Forelimb muscle (tissue), 1 donor: ENCODE results near the gene FBXO41. TPM values are rescaled to one million over a fixed set of nuclear protein-coding genes. Genes with fewer than 3 reads are reported as not detected.

Experiments used
- DNase-seq: peaks from one replicate; pipeline ENCODE4 v3.0.0-alpha.2; 2013; ENCODE audit warnings: low read depth
- polyA plus RNA-seq: library from polyadenylated mRNA; unstranded; fragments of 120-200 nt; gene quantifications from one replicate; pipeline ENCODE4 v1.2.1, GENCODE V29; 2013; ENCODE audit not compliant: insufficient read length

The FBXO41 gene
- polyA plus RNA-seq, 1 donor = 0.18 TPM

DNA sequence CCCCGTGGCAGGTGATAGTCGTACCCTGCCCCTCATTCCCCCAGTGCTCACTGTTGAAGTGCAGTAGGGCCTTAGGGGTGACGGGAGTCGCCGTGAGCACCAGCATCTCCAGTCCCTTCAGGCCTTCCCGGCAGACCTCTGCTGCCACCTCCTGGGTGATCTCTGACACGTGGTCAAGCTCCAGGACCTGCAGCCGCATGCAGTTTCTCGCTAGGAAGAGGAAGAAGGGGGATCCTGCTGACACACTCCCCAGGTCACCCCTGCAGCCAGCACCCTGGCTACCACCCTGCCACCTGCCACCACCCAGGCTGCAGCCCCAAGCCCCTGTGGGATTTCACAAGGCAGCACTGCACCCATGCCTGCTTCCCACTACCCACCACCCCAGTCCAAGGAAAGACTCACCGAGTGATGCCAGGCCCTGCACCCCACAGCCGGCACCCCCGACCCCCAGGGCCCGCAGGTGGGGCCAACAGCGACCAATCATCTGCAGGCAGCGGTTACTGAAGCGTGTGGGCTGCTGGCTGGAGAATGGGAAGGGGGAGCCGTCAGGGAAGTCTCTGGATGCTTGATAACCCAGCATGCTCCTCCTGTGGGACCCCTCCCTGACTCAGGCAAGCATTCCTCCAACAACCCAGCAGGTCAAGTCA is 23.8 kb downstream of the FBXO41 start:
- no peak for DNase-seq

DNA sequence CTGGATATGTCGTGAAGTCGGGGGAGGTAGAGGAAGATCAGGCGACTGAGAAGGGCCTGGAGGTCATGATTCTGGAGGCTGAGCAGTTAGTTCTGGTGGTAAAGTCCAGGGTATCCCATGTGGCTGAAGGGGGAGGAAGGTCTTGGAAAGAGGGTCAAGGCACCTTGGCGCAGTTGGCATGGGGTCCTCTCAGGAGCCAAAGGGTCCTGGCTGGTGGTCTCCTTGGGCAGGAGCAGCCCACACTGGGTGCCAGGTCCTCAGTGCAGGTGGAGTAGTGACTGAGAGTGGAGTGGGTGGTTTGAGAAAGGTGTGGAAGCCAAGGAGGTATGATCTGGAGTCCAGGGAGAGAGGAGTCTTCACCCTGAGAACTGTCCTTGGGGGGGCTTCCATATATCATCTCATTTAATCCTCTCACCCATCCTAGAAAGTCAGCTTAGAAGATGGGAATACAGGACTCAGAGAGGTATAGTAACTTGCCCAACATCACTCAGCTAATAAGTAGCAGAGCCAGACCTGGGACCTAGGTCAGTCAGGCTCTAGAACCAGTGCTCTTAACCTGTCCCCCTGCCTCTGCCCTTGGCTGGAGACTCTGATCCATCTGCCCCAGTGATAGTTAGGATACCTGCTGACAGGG is 24.5 kb downstream of the FBXO41 start:
- no peak for DNase-seq

DNA sequence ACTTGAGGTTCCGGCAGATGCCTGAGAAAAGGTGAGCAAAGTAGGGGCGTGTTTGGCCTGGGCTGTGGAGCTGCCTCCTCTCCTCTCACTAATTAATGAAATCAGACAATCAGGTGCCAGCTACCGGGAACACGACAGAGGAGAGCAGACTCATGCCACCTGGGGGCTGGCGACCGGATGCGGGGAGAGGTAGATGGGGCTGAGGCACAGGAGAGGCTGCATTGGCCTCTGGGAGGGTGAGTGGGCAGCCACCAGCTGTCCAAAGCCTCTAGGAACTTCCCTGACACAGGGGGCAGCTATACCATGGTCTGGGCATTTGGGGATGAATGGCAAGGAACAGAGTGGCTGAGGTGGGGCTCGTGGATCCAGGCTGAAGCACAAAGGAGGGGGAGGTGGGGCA is 25.0 kb downstream of the FBXO41 start:
- no peak for DNase-seq

DNA sequence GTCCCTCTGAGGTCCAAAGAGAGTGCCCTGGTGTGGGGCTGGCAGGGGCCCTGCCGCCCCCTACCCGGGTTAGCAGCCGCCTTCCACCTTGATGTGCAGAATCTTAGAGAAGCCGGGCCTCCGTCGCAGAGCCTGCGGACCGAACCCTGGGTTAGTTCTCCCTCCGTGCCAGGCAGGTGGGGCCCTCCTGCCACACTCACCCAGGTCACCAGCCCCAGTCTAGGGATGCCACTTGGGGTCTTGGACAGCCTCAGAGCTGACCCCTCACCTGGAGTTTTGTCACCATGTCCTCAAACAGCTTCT is 25.4 kb downstream of the FBXO41 start:
- DNase-seq = no peak

DNA sequence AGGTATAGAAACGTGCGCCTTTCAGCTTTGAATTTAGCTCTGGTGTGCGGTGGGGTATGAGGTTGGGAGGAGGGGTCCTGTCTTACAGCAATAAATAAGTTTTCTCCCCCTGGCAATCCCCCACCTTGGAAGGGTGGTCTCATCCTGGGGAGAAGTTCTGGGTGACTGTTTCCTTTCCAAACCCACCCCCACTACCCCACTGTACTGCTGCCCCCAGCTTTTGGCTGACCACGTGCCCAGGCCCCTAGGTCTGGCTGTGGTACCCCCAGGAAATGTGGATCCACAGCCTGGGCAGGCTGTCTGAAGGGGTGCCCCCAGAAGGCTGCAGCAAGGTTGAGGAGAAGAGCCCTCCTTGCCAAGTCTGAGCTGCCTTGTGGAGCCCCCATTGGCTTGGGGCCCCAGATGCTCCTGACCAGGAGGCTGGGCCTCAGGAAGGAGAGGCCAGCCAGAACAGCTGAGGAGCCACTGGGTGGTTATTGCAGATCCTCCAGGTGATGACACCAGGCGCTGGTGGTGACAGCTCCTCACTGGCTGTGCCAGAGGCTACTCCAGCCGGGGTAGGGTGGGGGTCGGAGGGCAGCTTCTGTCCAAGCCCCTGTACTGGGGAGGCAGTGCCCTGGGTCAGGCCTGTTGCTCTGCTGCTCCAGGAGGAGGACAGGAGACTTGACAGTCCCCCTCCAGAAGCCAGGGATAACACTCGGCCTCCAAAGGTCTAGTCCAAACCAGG is 25.9 kb downstream of the FBXO41 start:
- no peak for DNase-seq

DNA sequence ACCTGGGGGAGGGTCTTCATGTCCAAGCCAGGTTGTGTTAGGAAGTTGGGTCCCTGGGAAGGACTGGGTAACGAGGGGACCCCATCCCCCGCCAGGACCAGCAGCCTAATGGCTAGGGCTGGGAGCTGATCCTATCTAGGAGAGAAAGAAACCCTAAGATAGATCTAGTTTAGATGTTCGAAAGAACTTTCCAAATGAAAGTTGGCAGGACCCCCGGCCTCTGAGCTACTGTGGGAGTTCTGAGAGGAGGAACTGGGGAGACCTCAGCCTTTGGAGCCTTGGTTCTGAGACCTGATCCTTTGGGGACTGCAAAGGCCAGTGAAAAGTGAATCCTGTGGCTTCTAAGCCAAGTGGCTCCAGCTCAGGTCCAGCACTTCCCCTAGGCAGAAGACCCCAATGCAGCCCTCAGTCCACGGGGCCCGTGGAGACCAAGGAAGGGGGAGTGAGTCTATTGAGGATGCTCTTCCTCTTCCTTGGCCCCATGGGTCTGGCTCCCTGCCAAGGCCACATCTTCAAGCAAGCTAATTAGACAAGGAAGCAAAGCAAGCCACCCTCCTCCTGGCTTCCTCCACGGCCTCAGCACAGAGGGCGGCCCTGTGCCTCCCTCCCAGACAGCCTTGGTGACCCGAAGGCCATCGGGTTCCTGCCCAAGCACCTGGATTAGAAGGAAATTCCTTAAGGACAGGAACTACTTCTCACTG is 26.7 kb downstream of the FBXO41 start:
- no peak for DNase-seq

DNA sequence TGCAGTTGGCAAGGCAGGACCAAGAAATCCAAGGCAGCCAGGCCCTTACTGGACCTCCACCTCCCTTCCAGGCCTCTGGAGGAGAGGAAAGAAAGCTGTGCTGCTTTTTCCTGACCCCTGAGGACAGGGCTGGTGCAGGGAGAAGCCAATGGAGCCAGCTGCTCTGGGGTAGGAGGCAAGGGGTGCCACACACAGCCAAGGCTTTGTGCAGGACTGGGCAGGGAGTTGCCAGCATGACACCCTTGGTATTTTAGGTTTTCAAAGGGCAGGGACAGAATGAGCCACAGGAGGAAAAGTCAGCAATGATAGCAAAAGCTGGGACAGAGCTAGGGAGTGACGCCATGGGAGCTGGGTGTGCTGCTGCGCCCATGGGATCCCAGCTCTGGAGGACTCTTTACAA is 27.3 kb downstream of the FBXO41 start:
- no peak for DNase-seq

DNA sequence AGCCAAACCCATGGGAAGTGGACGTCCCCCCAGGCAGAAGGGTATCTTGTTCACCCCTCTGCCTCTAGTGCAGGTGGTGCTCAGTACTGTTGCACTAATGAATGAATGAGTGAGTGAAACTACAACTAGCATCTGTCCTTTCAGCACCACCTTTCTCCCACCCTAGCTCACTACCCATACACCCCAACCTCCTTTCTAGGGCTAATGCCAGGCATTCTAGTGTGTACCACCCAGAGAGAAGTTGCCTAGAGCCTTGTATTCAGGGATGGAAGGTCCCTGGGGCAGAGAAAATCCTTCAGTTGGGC is 27.7 kb downstream of the FBXO41 start:
- no peak for DNase-seq

DNA sequence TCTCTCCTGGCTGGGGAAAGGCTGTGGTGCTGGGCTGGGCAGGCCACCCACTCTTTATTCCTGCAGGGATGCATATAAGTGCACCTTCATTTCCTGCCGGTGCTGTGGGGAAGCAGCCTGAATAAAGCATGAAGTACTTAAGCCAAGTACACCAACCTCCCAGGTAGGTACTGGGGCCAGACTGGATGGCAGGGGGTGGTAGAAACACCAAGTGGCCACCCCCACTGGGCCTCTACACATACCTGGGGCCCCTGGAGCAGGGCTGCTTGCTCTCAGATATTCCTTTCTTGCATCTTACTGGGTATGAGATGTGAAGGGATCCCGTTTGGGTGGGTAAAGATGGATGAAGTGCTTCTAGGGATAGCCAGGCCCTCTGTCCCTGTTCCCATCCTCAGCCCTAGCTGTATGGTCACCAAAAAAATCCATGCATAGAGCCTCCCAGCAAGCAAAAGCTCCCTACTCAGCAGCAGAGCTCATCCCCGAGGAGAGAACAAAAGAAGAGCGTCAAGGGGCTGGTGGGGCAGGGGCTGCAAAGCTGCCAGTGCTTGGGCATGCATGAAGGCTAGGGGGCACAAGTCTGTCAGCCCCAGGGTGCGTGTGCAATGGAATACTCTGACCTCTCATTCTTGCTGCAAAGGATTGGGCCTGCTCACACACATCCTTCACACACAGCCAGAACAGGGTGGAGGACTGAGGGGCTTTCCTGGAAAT is 28.2 kb downstream of the FBXO41 start:
- no peak for DNase-seq

DNA sequence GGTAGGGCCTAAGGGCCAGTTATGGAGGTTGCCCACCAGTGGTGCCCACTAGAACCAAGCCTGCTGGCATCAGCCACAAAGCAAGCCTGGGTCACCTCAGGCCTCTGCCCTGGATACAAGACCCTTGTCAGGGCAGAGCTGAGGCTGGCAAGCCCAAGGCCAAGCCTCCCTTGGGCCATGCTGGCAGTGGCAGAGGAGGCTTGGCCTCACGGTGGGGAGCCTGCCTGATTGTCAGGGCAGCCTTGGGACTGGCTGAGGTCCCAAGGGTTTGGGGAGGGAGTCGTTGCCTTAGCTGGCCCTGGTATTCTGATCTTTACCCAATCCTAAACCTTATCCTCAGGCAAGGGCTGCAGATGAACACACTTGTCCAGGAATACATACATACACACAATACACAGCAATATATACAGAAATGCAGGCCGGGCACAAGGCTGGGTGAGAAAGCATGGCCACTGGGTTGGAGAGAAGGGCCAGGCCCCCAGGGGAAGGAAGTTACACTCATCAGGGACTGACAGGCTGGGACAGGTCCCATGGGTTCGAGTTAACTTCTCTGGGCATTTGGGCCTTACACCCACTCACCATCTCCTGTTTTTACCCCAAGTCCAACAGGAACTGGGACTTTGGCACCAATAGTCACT is 29.2 kb downstream of the FBXO41 start:
- DNase-seq = no peak

DNA sequence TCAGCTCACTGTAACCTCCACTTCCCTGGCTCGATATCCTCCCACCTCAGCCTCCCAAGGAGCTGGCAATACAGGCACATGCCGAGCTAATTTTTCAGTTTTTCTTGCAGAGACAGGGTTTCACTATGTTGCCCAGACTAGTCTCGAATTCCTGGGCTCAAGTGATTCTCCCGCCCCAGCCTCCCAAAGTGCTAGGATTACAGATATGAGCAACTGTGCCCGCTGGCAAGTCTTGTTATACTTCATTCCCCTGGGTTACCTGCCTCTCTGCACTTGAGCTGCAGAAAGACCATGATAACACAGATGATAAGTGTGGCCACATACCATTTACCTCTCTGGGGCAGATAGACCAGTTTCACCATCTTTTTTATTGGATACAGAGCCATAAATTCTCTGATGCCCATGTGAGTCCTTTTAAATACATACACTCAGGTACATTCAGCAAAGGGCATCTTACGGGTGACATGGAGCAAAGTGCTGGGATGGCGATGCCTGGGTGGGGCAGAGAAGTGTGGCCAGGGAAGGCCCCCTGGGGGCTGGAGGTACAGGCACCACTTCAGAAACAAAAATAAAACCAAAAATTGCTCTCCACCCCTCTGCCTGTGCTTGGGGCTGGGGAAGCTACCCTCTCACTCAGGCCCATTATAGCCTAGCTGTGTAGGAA is 29.8 kb downstream of the FBXO41 start:
- DNase-seq = no peak

DNA sequence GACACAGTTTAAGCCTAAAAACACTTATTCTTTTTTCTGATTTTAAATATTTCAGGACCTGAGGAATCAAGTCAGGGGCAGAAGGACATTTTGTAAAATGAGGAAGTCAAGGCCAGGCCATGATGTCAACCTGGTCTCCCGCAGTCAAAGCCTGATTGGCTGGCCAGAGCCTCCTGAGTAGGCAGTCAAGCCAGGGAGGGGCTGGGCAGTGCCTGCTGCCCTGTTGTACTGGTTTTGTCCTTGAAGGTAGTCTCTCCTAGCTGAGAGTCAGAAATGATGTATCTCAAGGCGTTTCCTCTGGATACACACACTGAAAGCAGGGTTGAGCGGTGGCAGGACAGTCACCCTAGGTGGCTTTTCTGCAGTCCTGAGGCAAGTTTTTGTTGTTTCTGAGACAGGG is 30.4 kb downstream of the FBXO41 start:
- DNase-seq = no peak

DNA sequence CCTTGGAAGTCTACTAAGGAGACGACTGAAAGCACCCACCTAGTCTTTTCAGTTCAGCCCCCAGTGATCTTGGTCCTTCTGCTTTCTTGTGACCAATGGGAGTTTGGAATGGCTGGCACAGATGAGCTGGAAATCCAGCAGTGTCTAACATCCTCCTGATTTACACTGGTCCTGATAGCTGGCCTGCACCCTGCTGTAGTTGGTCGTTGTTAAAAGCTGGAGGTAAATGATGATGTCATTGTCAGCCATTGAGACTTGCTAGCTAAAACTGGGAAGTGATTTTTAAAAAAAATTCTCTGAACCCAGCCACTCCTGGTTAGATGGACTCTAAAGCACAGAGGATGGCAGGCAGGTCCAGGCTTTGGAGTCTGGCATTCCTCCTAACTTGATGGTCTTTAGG is 30.9 kb downstream of the FBXO41 start:
- DNase-seq = no peak

DNA sequence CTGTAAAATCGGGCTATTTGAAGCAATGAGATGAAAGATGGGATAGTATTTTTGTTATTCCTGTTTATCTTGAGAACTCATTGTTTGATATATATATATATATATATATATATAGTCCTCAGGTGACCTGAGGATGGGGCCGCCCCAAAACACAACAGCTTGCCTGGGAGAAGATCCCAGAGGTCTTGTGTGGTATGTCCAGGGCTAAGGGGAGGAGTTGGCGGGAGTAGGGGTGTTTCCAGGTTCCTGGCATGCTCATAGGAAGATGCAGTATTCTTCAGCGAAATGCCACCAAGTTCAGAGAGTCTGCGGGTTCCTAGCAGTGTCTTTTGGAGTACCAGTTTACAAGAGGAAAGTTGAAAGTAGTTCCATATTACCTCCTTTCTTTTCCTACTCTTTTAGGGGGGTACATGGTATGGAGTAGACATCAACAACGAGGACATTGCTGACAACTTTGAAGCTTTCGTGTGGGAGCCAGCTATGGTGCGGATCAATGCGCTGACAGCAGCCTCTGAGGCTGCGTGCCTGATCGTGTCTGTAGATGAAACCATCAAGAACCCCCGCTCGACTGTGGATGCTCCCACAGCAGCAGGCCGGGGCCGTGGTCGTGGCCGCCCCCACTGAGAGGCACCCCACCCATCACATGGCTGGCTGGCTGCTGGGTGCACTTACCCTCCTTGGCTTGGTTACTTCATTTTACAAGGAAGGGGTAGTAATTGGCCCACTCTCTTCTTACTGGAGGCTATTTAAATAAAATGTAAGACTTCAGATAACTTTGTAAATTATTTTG is 31.8 kb downstream of the FBXO41 start:
- no peak for DNase-seq

DNA sequence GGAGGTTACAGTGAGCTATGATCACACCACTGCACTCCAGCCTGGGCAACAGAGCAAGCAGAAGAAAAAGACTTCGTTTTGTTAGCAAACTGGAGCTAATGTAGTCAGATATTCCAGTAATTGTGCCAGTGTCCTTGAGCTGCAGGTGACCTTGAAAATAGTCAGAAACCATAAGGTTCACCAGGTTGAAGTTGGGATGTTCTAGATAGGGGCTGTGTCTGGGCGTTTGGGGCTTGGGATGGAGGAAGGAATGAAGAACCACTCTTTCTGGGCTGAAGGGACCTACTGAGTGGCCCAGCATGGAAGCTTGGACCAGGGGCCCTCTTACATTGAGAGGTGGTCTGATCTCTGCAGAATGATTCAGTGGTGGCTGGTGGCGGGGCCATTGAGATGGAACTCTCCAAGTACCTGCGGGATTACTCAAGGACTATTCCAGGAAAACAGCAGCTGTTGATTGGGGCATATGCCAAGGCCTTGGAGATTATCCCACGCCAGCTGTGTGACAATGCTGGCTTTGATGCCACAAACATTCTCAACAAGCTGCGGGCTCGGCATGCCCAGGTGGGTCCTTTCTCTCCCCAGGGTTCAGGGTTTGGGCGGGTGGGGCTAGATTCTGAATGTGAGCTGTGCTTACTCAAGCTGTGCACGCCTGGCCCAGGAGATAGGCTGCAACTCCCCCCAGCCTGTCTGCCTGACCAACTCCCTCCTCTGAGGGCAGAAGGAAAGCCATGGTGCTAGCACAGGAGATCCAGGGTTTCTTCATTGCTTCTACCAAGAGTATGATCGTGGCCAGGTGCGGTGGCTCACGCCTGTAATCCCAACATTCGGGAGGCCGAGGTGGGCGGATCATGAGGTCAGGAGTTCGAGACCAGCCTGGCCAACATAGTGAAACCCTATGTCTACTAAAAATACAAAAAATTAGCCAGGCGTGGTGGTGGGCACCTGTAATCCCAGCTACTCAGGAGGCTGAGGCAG is 33.1 kb downstream of the FBXO41 start:
- no peak for DNase-seq

DNA sequence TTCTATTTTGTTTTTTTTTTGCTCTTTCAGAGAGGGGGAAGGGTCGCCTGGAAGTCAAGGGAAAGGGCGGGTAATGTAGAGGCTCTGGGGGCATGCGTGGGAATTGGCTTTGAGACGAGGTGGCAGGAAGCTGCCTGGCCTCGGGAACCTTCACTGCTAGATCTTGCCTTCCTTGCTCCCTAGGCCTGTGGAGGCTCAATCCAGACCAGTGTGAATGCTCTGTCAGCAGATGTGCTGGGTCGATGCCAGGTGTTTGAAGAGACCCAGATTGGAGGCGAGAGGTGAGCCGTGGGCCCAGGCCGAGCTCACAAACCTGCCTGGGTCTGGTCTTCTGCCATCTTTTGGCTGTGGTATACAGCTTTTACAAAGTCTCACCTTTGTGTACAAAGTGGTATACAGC is 34.6 kb downstream of the FBXO41 start:
- DNase-seq = no peak

DNA sequence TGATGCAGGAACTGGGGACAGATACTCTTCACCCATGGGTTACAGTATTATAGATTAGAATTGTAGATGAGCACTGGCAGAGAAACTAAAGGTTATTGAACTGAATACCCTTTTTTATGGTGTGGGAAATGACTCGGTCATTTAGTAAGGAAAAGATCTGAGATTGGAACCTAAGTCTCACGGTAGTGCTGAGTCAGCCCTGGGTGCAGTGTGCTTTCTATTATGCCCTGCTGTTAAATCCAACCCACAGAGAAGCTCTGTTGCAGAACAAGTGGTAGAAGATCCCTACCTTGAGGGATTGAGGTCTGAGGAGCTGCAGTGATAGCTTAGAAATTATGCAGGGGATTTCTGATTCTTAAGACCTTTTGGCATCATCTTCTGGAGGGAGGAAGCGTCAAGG is 37.4 kb downstream of the FBXO41 start:
- DNase-seq = no peak

DNA sequence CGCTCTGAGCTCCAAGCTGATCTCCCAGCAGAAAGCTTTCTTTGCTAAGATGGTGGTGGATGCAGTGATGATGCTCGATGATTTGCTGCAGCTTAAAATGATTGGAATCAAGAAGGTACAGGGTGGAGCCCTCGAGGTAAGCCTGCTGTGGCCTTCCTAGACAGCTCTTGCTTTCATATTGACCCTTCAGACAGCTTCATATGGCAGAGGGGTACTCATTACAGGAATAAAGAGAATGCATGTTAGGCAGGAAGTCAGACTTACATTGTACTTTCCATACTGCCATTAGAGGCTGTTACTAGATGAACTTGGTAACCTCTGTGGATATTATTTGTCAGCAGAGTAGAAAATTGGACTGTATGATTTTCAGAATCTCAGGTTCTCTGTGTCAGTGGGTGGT is 39.7 kb downstream of the FBXO41 start:
- DNase-seq = no peak

DNA sequence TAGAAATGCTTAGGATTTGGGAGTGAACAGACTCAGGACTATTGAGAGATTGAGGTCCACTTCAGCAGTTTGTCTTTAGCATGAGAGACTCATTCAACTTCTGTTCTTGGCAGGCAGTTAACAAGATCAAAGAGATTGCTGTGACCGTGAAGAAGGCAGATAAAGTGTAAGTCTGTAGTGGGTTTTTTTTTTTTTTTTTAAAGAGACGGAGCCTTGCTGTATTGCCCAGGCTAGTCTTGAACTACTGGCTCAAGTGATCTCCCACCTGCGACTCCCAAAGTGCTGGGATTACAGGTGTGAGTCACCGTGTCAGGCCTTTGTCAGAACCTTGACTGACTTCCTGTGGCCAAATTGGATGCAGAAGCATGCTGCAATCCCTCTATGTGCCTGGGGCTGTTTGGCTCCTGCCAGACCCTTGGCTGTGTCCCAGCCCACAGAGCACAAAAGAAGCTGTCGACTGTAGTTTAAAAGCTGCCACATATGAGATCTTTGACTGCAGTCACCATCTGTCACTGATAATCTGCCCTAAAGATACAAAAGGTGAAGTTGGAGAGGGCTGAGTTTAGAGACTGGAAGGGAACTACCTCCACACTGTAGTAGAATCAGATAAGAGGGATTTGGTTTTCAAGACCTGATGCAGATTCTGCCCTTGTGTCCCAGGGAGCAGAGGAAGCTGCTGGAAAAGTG is 40.3 kb downstream of the FBXO41 start:
- no peak for DNase-seq
